CD1c-positive myeloid dendritic cell (primary cell): ENCODE measurements around the gene NPNT.
"Not testable (repeated sequence)": the region's sequence is repeated elsewhere in the genome, so short reads cannot be mapped to it uniquely, and the experiment has no call there.

Source experiments
- DNase-seq: peaks from one replicate; pipeline ENCODE4 v3.0.0-alpha.2; 2016; ENCODE audit errors: extremely low spot score

NPNT gene

GRCh38 chr4:105894660-105895582, at the start of gene NPNT:
TSS of gene NPNT (plus strand) at chr4:105895471. CDS start at chr4:105895653, 182 bp downstream.
- DNase-seq = no peak

- no peak for DNase-seq
Observed at GRCh38 chr4:105845559-105845958, 49.7 kb upstream of the NPNT start.

- DNase-seq = not testable (repeated sequence)
Observed at GRCh38 chr4:105848359-105848758, 46.9 kb upstream of the NPNT start.

GRCh38 chr4:105851196-105851595, 44.1 kb upstream of the NPNT start:
- DNase-seq = no peak

GRCh38 chr4:105852230-105852629, 43.0 kb upstream of the NPNT start:
- DNase-seq = not testable (repeated sequence)

- DNase-seq = no peak
Observed at GRCh38 chr4:105858466-105859040, 36.7 kb upstream of the NPNT start.

- DNase-seq = no peak
Observed at GRCh38 chr4:105859233-105859632, 36.0 kb upstream of the NPNT start.

GRCh38 chr4:105870963-105871362, 24.3 kb upstream of the NPNT start:
- DNase-seq = no peak

- DNase-seq = no peak
Observed at GRCh38 chr4:105871997-105872396, 23.3 kb upstream of the NPNT start.

- no peak for DNase-seq
Observed at GRCh38 chr4:105875233-105875632, 20.0 kb upstream of the NPNT start.

- no peak for DNase-seq
Observed at GRCh38 chr4:105878668-105879067, 16.6 kb upstream of the NPNT start.

GRCh38 chr4:105887508-105887907, 7.8 kb upstream of the NPNT start:
- DNase-seq = no peak

- DNase-seq = no peak
Observed at GRCh38 chr4:105895583-105896460, 551 bp downstream of the NPNT start.

GRCh38 chr4:105896461-105896942, 1.2 kb downstream of the NPNT start:
- no peak for DNase-seq

- no peak for DNase-seq
Observed at GRCh38 chr4:105896984-105897775, 1.9 kb downstream of the NPNT start.

- no peak for DNase-seq
Observed at GRCh38 chr4:105900541-105900940, 5.3 kb downstream of the NPNT start.

GRCh38 chr4:105902550-105903262, 7.4 kb downstream of the NPNT start:
- no peak for DNase-seq

- no peak for DNase-seq
Observed at GRCh38 chr4:105909787-105910281, 14.6 kb downstream of the NPNT start.

GRCh38 chr4:105911426-105911825, 16.2 kb downstream of the NPNT start:
- DNase-seq = no peak

GRCh38 chr4:105912633-105913032, 17.4 kb downstream of the NPNT start:
- DNase-seq = no peak
